Endodermal cell (in vitro differentiated cells): Measurements from ENCODE around the gene PLSCR4. TPM values are rescaled to one million over a fixed set of nuclear protein-coding genes. Genes with fewer than 3 reads are reported as not detected.

Source experiments
- DNase-seq: peaks from one replicate; pipeline ENCODE4 v3.0.0-alpha.2; 2017
- H3K27ac ChIP-seq: 2 replicates; pipeline ENCODE4 v1.5.1; 2013; ENCODE audit warnings: mild to moderate bottlenecking, low read depth, low read length, moderate library complexity
- H3K27me3 ChIP-seq: 2 replicates; pipeline ENCODE4 v1.6.1; 2013; ENCODE audit warnings: mild to moderate bottlenecking, low read length, moderate library complexity; ENCODE audit not compliant: insufficient read depth, control insufficient read depth, poor library complexity, severe bottlenecking
- H3K36me3 ChIP-seq: 2 replicates; pipeline ENCODE4 v1.7.0; 2013; ENCODE audit warnings: mild to moderate bottlenecking, low read length, moderate library complexity; ENCODE audit not compliant: control insufficient read depth, insufficient read depth
- H3K4me1 ChIP-seq: one replicate; pipeline ENCODE4 v1.7.0; 2013; ENCODE audit warnings: low read length; ENCODE audit not compliant: control insufficient read depth, insufficient read depth
- H3K4me3 ChIP-seq: 2 replicates; pipeline ENCODE4 v1.5.1; 2013; ENCODE audit warnings: mild to moderate bottlenecking, low read length, moderate library complexity
- H3K9ac ChIP-seq: 2 replicates; pipeline ENCODE4 v1.6.1; 2013; ENCODE audit warnings: mild to moderate bottlenecking, low read length, moderate library complexity; ENCODE audit not compliant: poor library complexity, severe bottlenecking; ENCODE audit errors: extremely low read depth
- H3K9me3 ChIP-seq: 2 replicates; pipeline ENCODE4 v1.6.1; 2013; ENCODE audit warnings: mild to moderate bottlenecking, low read length, moderate library complexity; ENCODE audit not compliant: control insufficient read depth
- H3K27ac Mint-ChIP-seq: 2 replicates; pipeline ENCODE4 v1.8.0; 2020; ENCODE audit warnings: mixed read lengths
- H3K27me3 Mint-ChIP-seq: 2 replicates; pipeline ENCODE4 v1.8.0; 2021; ENCODE audit warnings: mild to moderate bottlenecking, mixed read lengths; ENCODE audit not compliant: insufficient read depth
- H3K36me3 Mint-ChIP-seq: 2 replicates; pipeline ENCODE4 v1.8.0; 2020; ENCODE audit warnings: low read depth, mixed read lengths
- H3K4me1 Mint-ChIP-seq: 2 replicates; pipeline ENCODE4 v1.8.0; 2020; ENCODE audit warnings: mixed read lengths
- H3K4me3 Mint-ChIP-seq: 2 replicates; pipeline ENCODE4 v1.8.0; 2020; ENCODE audit warnings: mild to moderate bottlenecking, moderate library complexity, mixed read lengths
- H3K9me3 Mint-ChIP-seq: 2 replicates; pipeline ENCODE4 v1.8.0; 2020; ENCODE audit warnings: mild to moderate bottlenecking, mixed read lengths
- WGBS, 2 experiments: methylation state at CpG; one replicate each; pipeline versions ENCODE4 v1.1.5 to v1.1.7; 2013; ENCODE audit warnings: missing lambda C conversion rate in 2 of 2, mixed read lengths in 1 of 2; ENCODE audit not compliant: insufficient coverage in 1 of 2, insufficient read length in 1 of 2; 5-methylcytosine and 5-hydroxymethylcytosine counted together
- total RNA-seq, 2 donors: library from RNA; stranded (reverse); fragmentation: NEBNext Ultra II Directional in 1 of 2; extraction: Animal tissue kit (Norgen Biotek cat#: 25700) in 1 of 2; gene quantifications; 2 replicates in 1 of 2; 3 replicates in 1 of 2; pipeline ENCODE4 v1.2.1, GENCODE V29; 2021
- TF ChIP-seq, protein P1 (sequence below): fragments of 200-600 bp; sonication (generic); conservative IDR thresholded peaks from 2 replicates; pipeline ENCODE4 v1.5.0; 2021; ENCODE audit warnings: antibody characterized with exemption, mild to moderate bottlenecking

The PLSCR4 gene
- total RNA-seq, 2 donors from 2014 or later: 9.3 to 12.3 TPM

DNA sequence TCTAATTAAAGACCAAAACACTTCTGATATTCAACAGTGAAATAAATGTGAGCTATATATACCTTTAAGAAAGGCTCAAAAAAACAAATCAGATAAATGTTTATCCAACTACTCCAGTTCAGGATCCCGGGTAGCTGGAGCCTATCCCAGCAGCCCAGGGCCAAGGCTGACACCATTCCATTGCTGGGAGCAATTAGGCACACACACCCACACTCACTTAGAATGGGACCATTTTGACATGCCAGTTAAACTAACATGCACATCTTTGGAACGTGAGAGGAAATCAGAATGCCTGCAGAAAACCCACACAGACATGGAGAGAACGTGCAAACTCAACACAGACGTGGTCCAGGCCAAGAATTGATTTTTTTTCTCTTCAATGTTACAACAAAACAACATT, 30.0 kb upstream of the PLSCR4 start:
- Mint-ChIP-seq H3K36me3 (no peaks in the 10 kb centered on the region), H3K9me3 (no peaks in the 10 kb centered on the region), H3K4me3 (no peak overlapping the region), H3K4me1 (peaks cover 19% of the 10 kb centered on the region), H3K27ac (no peak overlapping the region), H3K27me3 (no peaks in the 10 kb centered on the region)
- TF ChIP-seq, protein P1, sequence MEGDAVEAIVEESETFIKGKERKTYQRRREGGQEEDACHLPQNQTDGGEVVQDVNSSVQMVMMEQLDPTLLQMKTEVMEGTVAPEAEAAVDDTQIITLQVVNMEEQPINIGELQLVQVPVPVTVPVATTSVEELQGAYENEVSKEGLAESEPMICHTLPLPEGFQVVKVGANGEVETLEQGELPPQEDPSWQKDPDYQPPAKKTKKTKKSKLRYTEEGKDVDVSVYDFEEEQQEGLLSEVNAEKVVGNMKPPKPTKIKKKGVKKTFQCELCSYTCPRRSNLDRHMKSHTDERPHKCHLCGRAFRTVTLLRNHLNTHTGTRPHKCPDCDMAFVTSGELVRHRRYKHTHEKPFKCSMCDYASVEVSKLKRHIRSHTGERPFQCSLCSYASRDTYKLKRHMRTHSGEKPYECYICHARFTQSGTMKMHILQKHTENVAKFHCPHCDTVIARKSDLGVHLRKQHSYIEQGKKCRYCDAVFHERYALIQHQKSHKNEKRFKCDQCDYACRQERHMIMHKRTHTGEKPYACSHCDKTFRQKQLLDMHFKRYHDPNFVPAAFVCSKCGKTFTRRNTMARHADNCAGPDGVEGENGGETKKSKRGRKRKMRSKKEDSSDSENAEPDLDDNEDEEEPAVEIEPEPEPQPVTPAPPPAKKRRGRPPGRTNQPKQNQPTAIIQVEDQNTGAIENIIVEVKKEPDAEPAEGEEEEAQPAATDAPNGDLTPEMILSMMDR: no peak
- no peak for DNase-seq
- H3K27me3 ChIP-seq: no peaks in the 10 kb centered on the region
- H3K9me3 ChIP-seq: no peaks in the 10 kb centered on the region
- no peak overlapping the region for H3K4me3 ChIP-seq
- no peaks in the 10 kb centered on the region for H3K36me3 ChIP-seq
- H3K27ac ChIP-seq: no peak overlapping the region
- 90 to 93% methylated on average over 3 to 4 of the region's 4 CpGs for WGBS, 2 experiments
- peaks cover 20% of the 10 kb centered on the region for H3K4me1 ChIP-seq
- no peak overlapping the region for H3K9ac ChIP-seq

DNA sequence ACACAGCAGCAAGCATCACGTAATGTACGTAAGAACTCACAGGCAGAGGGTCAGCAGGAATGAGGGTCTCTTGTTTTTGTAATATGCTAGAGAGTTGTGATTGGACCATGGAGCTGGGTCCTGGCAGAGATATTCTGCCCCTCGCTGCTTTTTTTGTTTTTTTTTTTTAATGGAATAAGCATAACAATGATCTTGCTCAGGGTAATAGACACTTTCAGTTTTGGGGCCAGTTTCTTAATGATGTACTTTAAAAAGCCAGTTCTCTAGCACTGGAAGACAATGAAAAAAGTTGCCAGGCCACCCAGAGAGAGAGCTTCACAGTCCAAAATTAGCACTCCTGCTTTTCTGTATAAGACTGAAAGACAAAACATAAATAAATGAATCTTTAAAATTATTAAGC, 29.0 kb upstream of the PLSCR4 start:
- Mint-ChIP-seq H3K27me3 (no peaks in the 10 kb centered on the region), H3K4me1 (peaks cover 22% of the 10 kb centered on the region), H3K4me3 (no peak overlapping the region), H3K9me3 (no peaks in the 10 kb centered on the region), H3K36me3 (no peaks in the 10 kb centered on the region), H3K27ac (no peak overlapping the region)
- DNase-seq: no peak
- H3K4me3 ChIP-seq: no peak overlapping the region
- H3K9me3 ChIP-seq: no peaks in the 10 kb centered on the region
- TF ChIP-seq, protein P1: no peak
- no peak overlapping the region for H3K27ac ChIP-seq
- H3K9ac ChIP-seq: no peak overlapping the region
- H3K4me1 ChIP-seq: peaks cover 17% of the 10 kb centered on the region
- H3K27me3 ChIP-seq: no peaks in the 10 kb centered on the region
- 85 to 100% methylated on average over 2 to 3 of the region's 3 CpGs for WGBS, 2 experiments
- H3K36me3 ChIP-seq: no peaks in the 10 kb centered on the region

GRCh38 chr3:146279013-146279412, 28.1 kb upstream of the PLSCR4 start:
- H3K4me3 Mint-ChIP-seq: no peak overlapping the region

More at GRCh38 chr3:146279013-146279412, 28.1 kb upstream of the PLSCR4 start:
- H3K27ac Mint-ChIP-seq: no peak overlapping the region
- H3K4me1 Mint-ChIP-seq: peaks cover 19% of the 10 kb centered on the region
- TF ChIP-seq, protein P1: no peak
- no peaks in the 10 kb centered on the region for H3K36me3 Mint-ChIP-seq
- Histone ChIP-seq H3K36me3 (no peaks in the 10 kb centered on the region), H3K4me1 (peaks cover 10% of the 10 kb centered on the region), H3K27ac (no peak overlapping the region), H3K9ac (no peak overlapping the region), H3K4me3 (no peak overlapping the region), H3K9me3 (no peaks in the 10 kb centered on the region), H3K27me3 (no peaks in the 10 kb centered on the region)
- DNase-seq: no peak
- no peaks in the 10 kb centered on the region for H3K9me3 Mint-ChIP-seq
- H3K27me3 Mint-ChIP-seq: no peaks in the 10 kb centered on the region
- 96 to 100% methylated on average over 1 to 2 of the region's 2 CpGs for WGBS, 2 experiments
